GM23338 (cell line): Measurements from ENCODE around the gene PLCG2. TPM values are rescaled to one million over a fixed set of nuclear protein-coding genes. Genes with fewer than 3 reads are reported as not detected.

ENCODE experiments used
- ATAC-seq: fragments of 200-7000 bp; cut with Tn5 transposase; 3 replicates; pipeline ENCODE4 v1.9.1; 2020
- DNase-seq: peaks from one replicate; pipeline ENCODE4 v3.0.0-alpha.2; 2015; ENCODE audit warnings: low spot score
- H2AFZ ChIP-seq: fragments of 200-600 bp; sonication (generic); 2 replicates; pipeline ENCODE4 v1.8.0; 2016; ENCODE audit warnings: antibody characterized with exemption, mild to moderate bottlenecking, moderate library complexity
- H3F3A ChIP-seq: fragments of 200-600 bp; sonication (generic); replicated peaks from 2 replicates; pipeline ENCODE4 v1.8.0; 2017; ENCODE audit warnings: antibody characterized with exemption, mixed run types, low read depth
- H3K27ac ChIP-seq: fragments of 200-600 bp; sonication (generic); 2 replicates; pipeline ENCODE4 v1.6.1; 2016; ENCODE audit warnings: low read depth
- H3K27me3 ChIP-seq: fragments of 200-600 bp; sonication (generic); 2 replicates; pipeline ENCODE4 v1.8.0; 2016; ENCODE audit warnings: mild to moderate bottlenecking, mixed run types, moderate library complexity; ENCODE audit not compliant: insufficient read depth
- H3K36me3 ChIP-seq: fragments of 200-600 bp; sonication (generic); 2 replicates; pipeline ENCODE4 v1.8.0; 2016; ENCODE audit warnings: mild to moderate bottlenecking; ENCODE audit not compliant: insufficient read depth
- H3K4me1 ChIP-seq: fragments of 200-600 bp; sonication (generic); 2 replicates; pipeline ENCODE4 v1.8.0; 2016; ENCODE audit warnings: mild to moderate bottlenecking, moderate library complexity; ENCODE audit not compliant: insufficient read depth
- H3K4me2 ChIP-seq: fragments of 200-600 bp; sonication (generic); 2 replicates; pipeline ENCODE4 v1.7.1; 2017; ENCODE audit warnings: mixed run types
- H3K4me3 ChIP-seq: fragments of 200-600 bp; sonication (generic); 2 replicates; pipeline ENCODE4 v1.6.1; 2016; ENCODE audit warnings: mixed run types
- H3K79me2 ChIP-seq: fragments of 200-600 bp; sonication (generic); replicated peaks from 2 replicates; pipeline ENCODE4 v1.8.0; 2017; ENCODE audit warnings: mild to moderate bottlenecking; ENCODE audit not compliant: insufficient read depth
- H3K9me2 ChIP-seq: fragments of 200-600 bp; sonication (generic); 2 replicates; pipeline ENCODE4 v1.8.0; 2017; ENCODE audit not compliant: insufficient read depth
- H4K20me1 ChIP-seq: fragments of 200-600 bp; sonication (generic); replicated peaks from 2 replicates; pipeline ENCODE4 v1.8.0; 2017; ENCODE audit warnings: mild to moderate bottlenecking; ENCODE audit not compliant: insufficient read depth
- H3K27ac Mint-ChIP-seq: 2 replicates; pipeline ENCODE4 v1.8.0; 2020; ENCODE audit warnings: inconsistent platforms, mild to moderate bottlenecking, moderate library complexity, mixed read lengths
- H3K27me3 Mint-ChIP-seq: 3 replicates; pipeline ENCODE4 v1.8.0; 2022; ENCODE audit warnings: low read depth, mild to moderate bottlenecking, moderate library complexity, mixed read lengths, inconsistent platforms; ENCODE audit not compliant: insufficient read depth, poor library complexity
- H3K36me3 Mint-ChIP-seq: 3 replicates; pipeline ENCODE4 v1.8.0; 2021; ENCODE audit warnings: low read depth, mild to moderate bottlenecking, inconsistent platforms, moderate library complexity, mixed read lengths
- H3K4me1 Mint-ChIP-seq: 3 replicates; pipeline ENCODE4 v1.8.0; 2020; ENCODE audit warnings: mild to moderate bottlenecking, inconsistent platforms, mixed read lengths
- H3K4me3 Mint-ChIP-seq: 3 replicates; pipeline ENCODE4 v1.8.0; 2021; ENCODE audit warnings: moderate library complexity, mild to moderate bottlenecking, inconsistent platforms, mixed read lengths
- H3K9me3 Mint-ChIP-seq: 3 replicates; pipeline ENCODE4 v1.8.0; 2020; ENCODE audit warnings: moderate library complexity, mild to moderate bottlenecking, inconsistent platforms, mixed read lengths
- CREB1 ChIP-seq: fragments of 250-450 bp; sonication (Bioruptor Pico); IDR thresholded peaks from 2 replicates; pipeline ENCODE4 v1.5.0; 2020; ENCODE audit warnings: low read depth, mild to moderate bottlenecking, moderate library complexity
- ETS1 ChIP-seq: IDR thresholded peaks from 2 replicates; pipeline ENCODE4 v1.6.1; 2016; ENCODE audit warnings: antibody characterized with exemption
- JUNB ChIP-seq: IDR thresholded peaks from one replicate; pipeline ENCODE4 v1.6.1; 2016; ENCODE audit warnings: antibody characterized with exemption; ENCODE audit not compliant: unreplicated experiment
- NANOG ChIP-seq: IDR thresholded peaks from 2 replicates; pipeline ENCODE4 v1.6.1; 2016; ENCODE audit warnings: antibody characterized with exemption, borderline replicate concordance
- POLR2AphosphoS5 ChIP-seq: IDR thresholded peaks from 2 replicates; pipeline ENCODE4 v1.6.1; 2016; ENCODE audit warnings: antibody characterized with exemption, low read depth
- REST ChIP-seq: IDR thresholded peaks from one replicate; pipeline ENCODE4 v1.6.1; 2018; ENCODE audit warnings: antibody characterized with exemption; ENCODE audit not compliant: unreplicated experiment
- ZNF114 ChIP-seq: fragments of 250-450 bp; sonication (Bioruptor Pico); IDR thresholded peaks from 2 replicates; pipeline ENCODE4 v1.5.0; 2020; ENCODE audit warnings: mild to moderate bottlenecking, moderate library complexity
- polyA plus RNA-seq: library from polyadenylated mRNA; unstranded; fragments of >200 nt; fragmentation: Nextera tagmentation; extraction: Ambion mirVana; gene quantifications from 2 replicates; pipeline ENCODE4 v1.2.1, GENCODE V29; 2016
- total RNA-seq: library from RNA; depleted of rRNA; stranded (reverse); fragments of >200 nt; shearing (Covaris generic); gene quantifications from 2 replicates; pipeline ENCODE4 v1.2.3, GENCODE V29; 2014
- TF ChIP-seq, protein P1 (sequence below): fragments of 250-450 bp; sonication (Bioruptor Pico); IDR thresholded peaks from 2 replicates; pipeline ENCODE4 v1.5.0; 2020; ENCODE audit warnings: mild to moderate bottlenecking, moderate library complexity

Gene PLCG2
- total and polyA plus RNA-seq, 2 experiments from 2014 or later = 2.4 to 5.9 TPM

GRCh38 chr16:81838794-81839193, 59.7 kb downstream of the PLCG2 start:
- TF ChIP-seq REST (no peak), ETS1 (no peak)
- DNase-seq = no peak

GRCh38 chr16:81841722-81842121, 62.6 kb downstream of the PLCG2 start:
- ATAC-seq = no peak; the same call in 2 of the 3 replicates
- H3K9me2 ChIP-seq = no peaks in the 10 kb centered on the region
- no peaks in the 10 kb centered on the region for H3K9me3 Mint-ChIP-seq
- TF ChIP-seq JUNB = no peak
- no peak for TF ChIP-seq NANOG
- TF ChIP-seq ETS1 = no peak
- TF ChIP-seq CREB1 (CRISPR knock-in tag) = no peak
- no peak for TF ChIP-seq POLR2AphosphoS5
- no peak for TF ChIP-seq ZNF114 (CRISPR knock-in tag)
- TF ChIP-seq, protein P1, sequence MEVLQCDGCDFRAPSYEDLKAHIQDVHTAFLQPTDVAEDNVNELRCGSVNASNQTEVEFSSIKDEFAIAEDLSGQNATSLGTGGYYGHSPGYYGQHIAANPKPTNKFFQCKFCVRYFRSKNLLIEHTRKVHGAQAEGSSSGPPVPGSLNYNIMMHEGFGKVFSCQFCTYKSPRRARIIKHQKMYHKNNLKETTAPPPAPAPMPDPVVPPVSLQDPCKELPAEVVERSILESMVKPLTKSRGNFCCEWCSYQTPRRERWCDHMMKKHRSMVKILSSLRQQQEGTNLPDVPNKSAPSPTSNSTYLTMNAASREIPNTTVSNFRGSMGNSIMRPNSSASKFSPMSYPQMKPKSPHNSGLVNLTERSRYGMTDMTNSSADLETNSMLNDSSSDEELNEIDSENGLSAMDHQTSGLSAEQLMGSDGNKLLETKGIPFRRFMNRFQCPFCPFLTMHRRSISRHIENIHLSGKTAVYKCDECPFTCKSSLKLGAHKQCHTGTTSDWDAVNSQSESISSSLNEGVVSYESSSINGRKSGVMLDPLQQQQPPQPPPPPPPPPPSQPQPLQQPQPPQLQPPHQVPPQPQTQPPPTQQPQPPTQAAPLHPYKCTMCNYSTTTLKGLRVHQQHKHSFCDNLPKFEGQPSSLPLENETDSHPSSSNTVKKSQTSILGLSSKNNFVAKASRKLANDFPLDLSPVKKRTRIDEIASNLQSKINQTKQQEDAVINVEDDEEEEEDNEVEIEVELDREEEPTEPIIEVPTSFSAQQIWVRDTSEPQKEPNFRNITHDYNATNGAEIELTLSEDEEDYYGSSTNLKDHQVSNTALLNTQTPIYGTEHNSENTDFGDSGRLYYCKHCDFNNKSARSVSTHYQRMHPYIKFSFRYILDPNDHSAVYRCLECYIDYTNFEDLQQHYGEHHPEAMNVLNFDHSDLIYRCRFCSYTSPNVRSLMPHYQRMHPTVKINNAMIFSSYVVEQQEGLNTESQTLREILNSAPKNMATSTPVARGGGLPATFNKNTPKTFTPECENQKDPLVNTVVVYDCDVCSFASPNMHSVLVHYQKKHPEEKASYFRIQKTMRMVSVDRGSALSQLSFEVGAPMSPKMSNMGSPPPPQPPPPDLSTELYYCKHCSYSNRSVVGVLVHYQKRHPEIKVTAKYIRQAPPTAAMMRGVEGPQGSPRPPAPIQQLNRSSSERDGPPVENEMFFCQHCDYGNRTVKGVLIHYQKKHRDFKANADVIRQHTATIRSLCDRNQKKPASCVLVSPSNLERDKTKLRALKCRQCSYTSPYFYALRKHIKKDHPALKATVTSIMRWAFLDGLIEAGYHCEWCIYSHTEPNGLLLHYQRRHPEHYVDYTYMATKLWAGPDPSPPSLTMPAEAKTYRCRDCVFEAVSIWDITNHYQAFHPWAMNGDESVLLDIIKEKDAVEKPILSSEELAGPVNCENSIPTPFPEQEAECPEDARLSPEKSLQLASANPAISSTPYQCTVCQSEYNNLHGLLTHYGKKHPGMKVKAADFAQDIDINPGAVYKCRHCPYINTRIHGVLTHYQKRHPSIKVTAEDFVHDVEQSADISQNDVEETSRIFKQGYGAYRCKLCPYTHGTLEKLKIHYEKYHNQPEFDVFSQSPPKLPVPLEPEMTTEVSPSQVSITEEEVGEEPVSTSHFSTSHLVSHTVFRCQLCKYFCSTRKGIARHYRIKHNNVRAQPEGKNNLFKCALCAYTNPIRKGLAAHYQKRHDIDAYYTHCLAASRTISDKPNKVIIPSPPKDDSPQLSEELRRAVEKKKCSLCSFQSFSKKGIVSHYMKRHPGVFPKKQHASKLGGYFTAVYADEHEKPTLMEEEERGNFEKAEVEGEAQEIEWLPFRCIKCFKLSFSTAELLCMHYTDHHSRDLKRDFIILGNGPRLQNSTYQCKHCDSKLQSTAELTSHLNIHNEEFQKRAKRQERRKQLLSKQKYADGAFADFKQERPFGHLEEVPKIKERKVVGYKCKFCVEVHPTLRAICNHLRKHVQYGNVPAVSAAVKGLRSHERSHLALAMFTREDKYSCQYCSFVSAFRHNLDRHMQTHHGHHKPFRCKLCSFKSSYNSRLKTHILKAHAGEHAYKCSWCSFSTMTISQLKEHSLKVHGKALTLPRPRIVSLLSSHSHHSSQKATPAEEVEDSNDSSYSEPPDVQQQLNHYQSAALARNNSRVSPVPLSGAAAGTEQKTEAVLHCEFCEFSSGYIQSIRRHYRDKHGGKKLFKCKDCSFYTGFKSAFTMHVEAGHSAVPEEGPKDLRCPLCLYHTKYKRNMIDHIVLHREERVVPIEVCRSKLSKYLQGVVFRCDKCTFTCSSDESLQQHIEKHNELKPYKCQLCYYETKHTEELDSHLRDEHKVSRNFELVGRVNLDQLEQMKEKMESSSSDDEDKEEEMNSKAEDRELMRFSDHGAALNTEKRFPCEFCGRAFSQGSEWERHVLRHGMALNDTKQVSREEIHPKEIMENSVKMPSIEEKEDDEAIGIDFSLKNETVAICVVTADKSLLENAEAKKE (CRISPR knock-in tag) = no peak

More at GRCh38 chr16:81838794-81839193, 59.7 kb downstream of the PLCG2 start:
- Histone ChIP-seq H3K4me2 (no peak overlapping the region), H3K79me2 (no peaks in the 10 kb centered on the region), H3K9me2 (no peaks in the 10 kb centered on the region), H2AFZ (no peak overlapping the region), H3K4me3 (no peak overlapping the region), H3K4me1 (no peaks in the 10 kb centered on the region), H3K36me3 (no peaks in the 10 kb centered on the region), H3K27me3 (no peaks in the 10 kb centered on the region), H3F3A (no peaks in the 10 kb centered on the region), H4K20me1 (no peaks in the 10 kb centered on the region), H3K27ac (no peak overlapping the region)
- no peak overlapping the region for H3K4me3 Mint-ChIP-seq
- peaks cover 6% of the 10 kb centered on the region for H3K27me3 Mint-ChIP-seq
- H3K4me1 Mint-ChIP-seq = peaks cover 11% of the 10 kb centered on the region
- H3K9me3 Mint-ChIP-seq = no peaks in the 10 kb centered on the region
- no peak for ATAC-seq
- H3K27ac Mint-ChIP-seq = no peak overlapping the region
- no peaks in the 10 kb centered on the region for H3K36me3 Mint-ChIP-seq

More at GRCh38 chr16:81841722-81842121, 62.6 kb downstream of the PLCG2 start:
- no peak overlapping the region for H3K4me3 Mint-ChIP-seq
- no peaks in the 10 kb centered on the region for H3K36me3 Mint-ChIP-seq
- H3K27me3 ChIP-seq = no peaks in the 10 kb centered on the region
- no peak overlapping the region for H2AFZ ChIP-seq
- no peak for DNase-seq
- H3K27me3 Mint-ChIP-seq = peaks cover 5% of the 10 kb centered on the region
- no peaks in the 10 kb centered on the region for H4K20me1 ChIP-seq
- no peaks in the 10 kb centered on the region for H3F3A ChIP-seq
- H3K4me1 ChIP-seq = no peaks in the 10 kb centered on the region
- H3K4me1 Mint-ChIP-seq = peaks cover 10% of the 10 kb centered on the region
- no peak overlapping the region for H3K4me3 ChIP-seq
- H3K79me2 ChIP-seq = no peaks in the 10 kb centered on the region
- no peak overlapping the region for H3K27ac ChIP-seq
- no peaks in the 10 kb centered on the region for H3K36me3 ChIP-seq
- no peak overlapping the region for H3K27ac Mint-ChIP-seq
- H3K4me2 ChIP-seq = no peak overlapping the region
